Measurements from ENCODE around the gene TMOD1. TPM values are rescaled to one million over a fixed set of nuclear protein-coding genes. Genes with fewer than 3 reads are reported as not detected.

TMOD1 gene
- total RNA-seq, 1 donor from 2014 or later, result 21.1 TPM

DNA sequence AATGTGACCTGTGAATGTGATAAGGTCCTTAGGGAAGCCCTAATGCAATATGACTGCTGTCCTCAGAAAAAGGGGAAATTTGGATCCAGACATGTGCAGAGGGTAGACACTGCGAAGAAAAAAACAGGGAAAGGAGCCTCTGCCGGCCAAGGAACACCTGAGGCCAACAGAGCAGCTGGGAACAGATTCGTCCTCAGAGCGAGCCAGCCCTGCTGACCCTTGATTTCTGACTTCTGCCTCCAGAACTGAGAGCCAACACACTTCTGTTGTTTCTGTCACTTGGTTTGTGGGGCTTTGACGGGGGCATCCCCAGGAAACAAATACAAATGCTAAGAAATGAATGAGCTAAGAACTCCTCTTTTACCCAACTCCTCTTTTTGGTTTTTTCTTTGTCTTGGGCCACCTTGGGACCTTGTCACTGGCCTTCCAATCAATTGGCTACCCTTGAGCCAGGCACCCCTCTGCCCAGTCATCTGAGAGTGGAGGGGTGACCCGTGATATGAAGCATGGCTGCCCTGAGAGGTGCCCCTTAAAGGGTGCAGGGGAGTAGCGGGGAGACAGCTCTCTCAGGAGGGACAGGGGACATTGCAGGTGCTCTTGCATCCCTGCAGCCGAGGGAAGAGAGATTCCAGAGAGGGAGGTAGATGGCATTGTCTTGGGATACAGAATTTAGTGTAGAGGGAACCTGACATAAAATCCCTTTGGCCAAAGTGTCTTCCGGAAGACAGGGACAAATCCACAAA lies 16.9 kb downstream of the TMOD1 start:
- no peaks in the 10 kb centered on the region for H3K9me3 ChIP-seq
- peak overlapping the region; percentile 87 for H3K27ac ChIP-seq
- no peaks in the 10 kb centered on the region for H3K36me3 ChIP-seq
- no peaks in the 10 kb centered on the region for H3K27me3 ChIP-seq
- intact Hi-C loops (cut with DNase I), result no loop called here
- no peak for TF ChIP-seq POLR2A (IDR thresholded peaks at IDR 0.05)
- TF ChIP-seq CTCF (IDR thresholded peaks at IDR 0.05), result no peak
- H3K4me1 ChIP-seq, result peaks cover 58% of the 10 kb centered on the region
- no peak overlapping the region for H3K4me3 ChIP-seq
- no peak for DNase-seq (ENCODE audit: extremely low spot score in 2 of 2)

GRCh38 chr9:97518909-97519307 lies 17.4 kb downstream of the TMOD1 start:
- Histone ChIP-seq H3K27ac (peak overlapping the region; percentile 87), H3K9me3 (no peaks in the 10 kb centered on the region), H3K4me1 (peaks cover 60% of the 10 kb centered on the region), H3K4me3 (peak overlapping the region in 1 of 2 donors; percentile 3), H3K27me3 (no peaks in the 10 kb centered on the region), H3K36me3 (no peaks in the 10 kb centered on the region)
- peak in 1 of 2 donors; percentile 20 for TF ChIP-seq POLR2A (IDR thresholded peaks at IDR 0.05)
- TF ChIP-seq CTCF (IDR thresholded peaks at IDR 0.05), result no peak
- peak; percentile 15 to 92 for TF ChIP-seq POLR2AphosphoS5 (IDR thresholded peaks at IDR 0.05; ENCODE audit: insufficient read depth in 1 of 2, low read depth in 1 of 2)
- intact Hi-C loops (cut with DNase I), result no loop called here
- DNase-seq (ENCODE audit: extremely low spot score in 2 of 2), result peak in 1 of 2 donors; percentile 93

- Histone ChIP-seq H3K4me3 (peak overlapping the region in 1 of 2 donors; percentile 3), H3K36me3 (no peaks in the 10 kb centered on the region), H3K27me3 (no peaks in the 10 kb centered on the region), H3K4me1 (peaks cover 60% of the 10 kb centered on the region), H3K27ac (peak overlapping the region; percentile 87), H3K9me3 (no peaks in the 10 kb centered on the region)
- TF ChIP-seq CTCF (IDR thresholded peaks at IDR 0.05) (no peak), POLR2A (IDR thresholded peaks at IDR 0.05) (no peak), POLR2AphosphoS5 (IDR thresholded peaks at IDR 0.05; ENCODE audit: insufficient read depth in 1 of 2, low read depth in 1 of 2) (no peak)
- intact Hi-C loops (cut with DNase I), result no loop called here
- DNase-seq (ENCODE audit: extremely low spot score in 2 of 2), result no peak
Measured at GRCh38 chr9:97519441-97519970, 18.0 kb downstream of the TMOD1 start.

GRCh38 chr9:97521576-97522333 lies 20.3 kb downstream of the TMOD1 start:
- peaks cover 52% of the 10 kb centered on the region for H3K4me1 ChIP-seq
- peak overlapping the region; percentile 87 for H3K27ac ChIP-seq
- H3K27me3 ChIP-seq, result no peaks in the 10 kb centered on the region
- TF ChIP-seq POLR2AphosphoS5 (IDR thresholded peaks at IDR 0.05; ENCODE audit: insufficient read depth in 1 of 2, low read depth in 1 of 2), result no peak
- no peak for TF ChIP-seq CTCF (IDR thresholded peaks at IDR 0.05)
- TF ChIP-seq POLR2A (IDR thresholded peaks at IDR 0.05), result no peak
- no peak for DNase-seq (ENCODE audit: extremely low spot score in 2 of 2)
- no peaks in the 10 kb centered on the region for H3K9me3 ChIP-seq
- no peak overlapping the region for H3K4me3 ChIP-seq
- no peaks in the 10 kb centered on the region for H3K36me3 ChIP-seq
- intact Hi-C loops (cut with DNase I), result no loop called here

Measured in vagina (tissue), 2 donors.